GM23338 (cell line): ENCODE measurements around the gene NEK7. TPM values are rescaled to one million over a fixed set of nuclear protein-coding genes. Genes with fewer than 3 reads are reported as not detected.

Experiments
- CREB1 ChIP-seq: fragments of 250-450 bp; sonication (Bioruptor Pico); IDR thresholded peaks from 2 replicates; pipeline ENCODE4 v1.5.0; 2020; ENCODE audit warnings: low read depth, mild to moderate bottlenecking, moderate library complexity
- CTCF ChIP-seq, 2 experiments: fragments of 200-600 bp in 1 of 2; sonication (generic) in 1 of 2; conservative IDR thresholded peaks; 2 replicates each; pipeline versions ENCODE4 v1.5.1 to v1.6.1; 2016 to 2017; ENCODE audit warnings: antibody characterized with exemption in 2 of 2, low read depth in 2 of 2, mild to moderate bottlenecking in 2 of 2, moderate library complexity in 1 of 2
- EZH2 ChIP-seq: fragments of 200-600 bp; sonication (generic); IDR thresholded peaks from one replicate; pipeline ENCODE4 v1.8.0; 2017; ENCODE audit warnings: antibody characterized with exemption, mild to moderate bottlenecking, low read depth; ENCODE audit not compliant: unreplicated experiment
- POLR2AphosphoS5 ChIP-seq: IDR thresholded peaks from 2 replicates; pipeline ENCODE4 v1.6.1; 2016; ENCODE audit warnings: antibody characterized with exemption, low read depth
- REST ChIP-seq: IDR thresholded peaks from one replicate; pipeline ENCODE4 v1.6.1; 2018; ENCODE audit warnings: antibody characterized with exemption; ENCODE audit not compliant: unreplicated experiment
- ZNF462 ChIP-seq: fragments of 250-450 bp; sonication (Bioruptor Pico); IDR thresholded peaks from 2 replicates; pipeline ENCODE4 v1.5.0; 2020; ENCODE audit warnings: mild to moderate bottlenecking, moderate library complexity
- polyA plus RNA-seq: library from polyadenylated mRNA; unstranded; fragments of >200 nt; fragmentation: Nextera tagmentation; extraction: Ambion mirVana; gene quantifications from 2 replicates; pipeline ENCODE4 v1.2.1, GENCODE V29; 2016
- total RNA-seq: library from RNA; depleted of rRNA; stranded (reverse); fragments of >200 nt; shearing (Covaris generic); gene quantifications from 2 replicates; pipeline ENCODE4 v1.2.3, GENCODE V29; 2014

Gene NEK7
- total and polyA plus RNA-seq, 2 experiments from 2014 or later, result 4.8 to 15.3 TPM

GRCh38 chr1:198107091-198107501 lies 49.7 kb upstream of the NEK7 start (continued):
- no peak for TF ChIP-seq ZNF462 (CRISPR knock-in tag)
- no peak for TF ChIP-seq CTCF (conservative IDR thresholded peaks at IDR 0.05; ENCODE audit: low read depth in 2 of 2)
- TF ChIP-seq REST, result no peak
- TF ChIP-seq POLR2AphosphoS5, result no peak
- TF ChIP-seq CREB1 (CRISPR knock-in tag), result no peak
- no peak for TF ChIP-seq EZH2
